GM18873 (cell line): ENCODE data around the gene CT83.

Experiments used
- ATAC-seq: cut with Tn5 transposase; IDR thresholded peaks from one replicate; pipeline ENCODE4 v1.9.1; 2021; ENCODE audit warnings: mild to moderate bottlenecking, moderate library complexity, moderate number of reproducible peaks; ENCODE audit not compliant: unreplicated experiment, low FRiP score

Gene CT83

GRCh38 chrX:116462822-116463221 is at the start of gene CT83:
TSS of gene CT83 (minus strand) at chrX:116462976. CDS start at chrX:116462856, 120 bp downstream.
- no peak for ATAC-seq

- no peak for ATAC-seq
Observed at GRCh38 chrX:116499780-116500179, 37.0 kb upstream of the CT83 start.

- no peak for ATAC-seq
Observed at GRCh38 chrX:116493271-116493670, 30.5 kb upstream of the CT83 start.

- ATAC-seq: no peak
Observed at GRCh38 chrX:116490104-116490503, 27.3 kb upstream of the CT83 start.

GRCh38 chrX:116480059-116480458 is 17.3 kb upstream of the CT83 start:
- no peak for ATAC-seq

GRCh38 chrX:116449156-116449555 is 13.6 kb downstream of the CT83 start:
- no peak for ATAC-seq

- no peak for ATAC-seq
Observed at GRCh38 chrX:116436358-116436816, 26.4 kb downstream of the CT83 start, which contains the start of gene SLC6A14. TSS of gene SLC6A14 (plus strand) at chrX:116436606. CDS start at chrX:116436710, 104 bp downstream.

- ATAC-seq: no peak
Observed at GRCh38 chrX:116435597-116435996, 27.2 kb downstream of the CT83 start.

GRCh38 chrX:116427978-116428377 is 34.8 kb downstream of the CT83 start:
- no peak for ATAC-seq

GRCh38 chrX:116417968-116418367 is 44.8 kb downstream of the CT83 start:
- ATAC-seq: no peak

- ATAC-seq: no peak
Observed at GRCh38 chrX:116417214-116417613, 45.6 kb downstream of the CT83 start.

GRCh38 chrX:116413273-116413672 is 49.5 kb downstream of the CT83 start:
- ATAC-seq: no peak
